HG02759 (cell line): Measurements from ENCODE around the gene ALPK3.
"Not testable (repeated sequence)": the region's sequence is repeated elsewhere in the genome, so short reads cannot be mapped to it uniquely, and the experiment has no call there.

Experiments
- ATAC-seq: cut with Tn5 transposase; IDR thresholded peaks from one replicate; pipeline ENCODE4 v1.9.1; 2021; ENCODE audit warnings: mild to moderate bottlenecking, moderate library complexity; ENCODE audit not compliant: unreplicated experiment

The ALPK3 gene

DNA sequence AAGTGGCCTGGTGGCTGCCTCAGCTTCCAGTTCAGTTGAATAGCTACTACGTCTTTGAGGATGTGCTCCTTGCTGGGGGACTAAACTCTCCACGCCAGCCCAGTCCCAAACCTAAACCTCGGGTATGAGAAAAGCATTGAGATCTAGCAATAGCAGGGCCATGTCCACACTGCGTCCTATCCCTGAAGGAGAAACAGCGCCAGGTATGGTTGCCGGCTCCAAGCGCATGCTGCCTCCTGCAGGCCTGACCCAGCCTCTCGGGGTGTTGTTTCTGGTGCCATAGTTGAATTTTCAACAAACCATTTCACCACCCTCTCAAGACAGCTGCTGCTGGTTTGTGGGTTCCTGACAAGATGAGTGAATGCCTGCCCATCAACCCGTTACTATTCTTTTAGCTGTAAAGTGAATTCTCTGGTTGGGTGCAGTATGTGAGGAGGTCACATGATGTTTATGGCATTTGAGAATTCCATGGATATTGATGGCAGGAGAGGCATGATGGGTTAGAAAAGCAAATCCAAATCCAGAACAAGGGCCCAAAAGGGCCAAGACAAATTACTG is 54.4 kb downstream of the ALPK3 start:
- ATAC-seq = no peak

DNA sequence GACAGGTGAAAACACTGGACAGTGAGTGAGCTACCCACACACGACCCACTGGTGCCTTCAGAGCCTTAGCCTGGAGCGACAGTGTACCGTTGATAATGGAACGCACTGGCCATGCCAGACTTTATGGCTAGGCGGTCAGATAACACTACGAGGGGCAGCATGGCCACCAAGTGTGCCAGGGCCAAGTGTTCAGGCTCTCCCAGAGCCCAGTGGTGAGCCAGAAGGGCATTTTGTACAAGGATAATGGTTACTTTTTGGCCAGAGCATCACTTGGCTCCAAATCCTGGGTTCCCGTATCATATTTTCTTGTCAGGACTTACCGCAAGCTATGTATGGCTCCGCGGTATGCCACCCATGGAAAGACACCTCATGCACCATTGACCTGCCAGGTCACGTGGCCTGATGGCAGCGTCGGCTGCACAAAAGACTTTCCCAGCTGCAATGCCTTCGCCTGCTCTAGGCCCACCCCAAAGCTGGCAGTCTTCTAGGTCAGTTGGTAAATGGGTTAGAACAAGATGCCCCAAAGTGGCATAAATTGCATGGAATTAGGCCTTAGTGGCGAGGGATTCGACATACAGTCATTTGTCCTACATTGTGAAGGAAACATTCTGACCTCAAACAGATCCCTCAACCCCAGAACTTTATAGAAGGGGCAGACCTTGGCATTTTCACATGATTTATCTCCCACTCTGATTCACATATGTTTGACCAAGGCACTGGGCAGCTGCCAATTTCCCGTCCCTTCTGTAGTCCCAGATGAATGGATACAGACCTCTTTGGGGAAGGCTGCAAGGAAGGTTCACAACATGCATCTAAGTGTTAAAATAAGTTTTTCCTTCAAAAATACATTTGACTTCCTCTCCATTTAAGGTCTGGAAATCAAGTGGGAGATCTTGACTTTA is 55.1 kb downstream of the ALPK3 start:
- ATAC-seq = no peak

DNA sequence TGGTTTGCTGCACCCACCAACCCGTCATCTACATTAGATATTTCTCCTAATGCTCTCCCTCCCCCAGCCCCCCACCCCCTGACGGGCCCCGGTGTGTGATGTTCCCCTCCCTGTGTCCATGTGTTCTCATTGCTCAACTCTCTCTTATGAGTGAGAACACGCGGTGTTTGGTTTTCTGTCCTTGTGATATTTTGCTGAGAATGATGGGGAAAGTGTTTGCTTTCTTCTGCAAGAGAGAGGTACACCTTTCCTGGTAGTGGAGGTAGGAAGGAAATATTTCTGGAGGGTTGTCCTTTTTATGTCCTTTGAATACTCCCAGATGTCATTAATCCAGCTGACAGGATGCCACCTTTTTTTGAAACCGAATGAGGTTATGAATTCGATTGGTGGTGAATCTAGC is 56.8 kb downstream of the ALPK3 start:
- ATAC-seq = no peak

DNA sequence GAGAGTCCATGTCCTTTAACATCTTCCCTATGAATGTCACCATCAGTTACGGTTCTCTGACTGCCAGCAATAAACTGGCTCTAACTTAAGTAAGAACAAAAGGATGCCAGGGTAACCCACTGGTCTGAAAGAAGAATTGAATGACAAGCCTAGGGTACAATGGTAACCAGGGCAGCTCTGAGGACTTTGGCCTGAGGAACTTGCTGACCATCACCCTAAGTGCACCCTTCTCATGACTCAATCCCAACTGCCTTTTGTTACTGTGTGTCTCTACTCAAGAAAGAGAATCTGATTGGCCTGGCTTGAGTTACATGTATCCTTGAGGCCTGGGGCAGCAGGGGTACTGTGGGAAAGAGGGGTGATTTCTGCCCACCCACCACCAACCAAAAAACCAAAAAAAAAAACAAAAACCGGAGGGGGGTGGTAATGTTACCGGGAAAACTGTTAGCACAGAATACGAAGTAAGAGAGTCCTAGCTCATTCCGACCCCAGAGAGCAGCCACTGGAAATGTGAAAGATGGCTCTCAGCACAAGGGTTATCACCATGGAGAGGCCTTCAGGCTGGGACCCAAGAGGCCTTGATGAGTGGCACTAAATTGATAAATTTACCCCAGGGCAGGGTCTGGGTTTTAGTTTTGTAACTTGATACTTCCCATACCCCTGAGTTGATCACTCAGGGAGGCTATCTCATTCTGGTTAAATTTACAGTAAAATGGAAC is 58.0 kb downstream of the ALPK3 start:
- no peak for ATAC-seq

DNA sequence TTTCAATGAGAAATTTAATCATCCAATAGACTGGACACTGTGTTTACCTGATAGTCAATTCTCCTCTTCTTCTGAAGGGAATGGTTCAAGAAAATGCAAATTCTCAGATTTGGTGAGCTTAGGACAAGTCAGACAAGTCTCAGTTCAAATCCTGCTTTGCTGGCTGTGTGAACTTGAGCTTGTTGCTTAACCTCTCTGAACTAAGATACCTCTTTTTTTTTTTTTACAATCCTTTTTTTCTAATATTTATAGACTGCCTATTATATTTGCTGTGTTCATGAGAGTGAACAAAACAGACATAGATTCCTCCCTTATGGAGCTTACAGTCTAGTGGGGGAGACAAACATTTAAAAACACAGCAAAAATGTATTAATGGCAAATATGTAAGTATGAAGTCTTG is 59.1 kb downstream of the ALPK3 start:
- no peak for ATAC-seq

DNA sequence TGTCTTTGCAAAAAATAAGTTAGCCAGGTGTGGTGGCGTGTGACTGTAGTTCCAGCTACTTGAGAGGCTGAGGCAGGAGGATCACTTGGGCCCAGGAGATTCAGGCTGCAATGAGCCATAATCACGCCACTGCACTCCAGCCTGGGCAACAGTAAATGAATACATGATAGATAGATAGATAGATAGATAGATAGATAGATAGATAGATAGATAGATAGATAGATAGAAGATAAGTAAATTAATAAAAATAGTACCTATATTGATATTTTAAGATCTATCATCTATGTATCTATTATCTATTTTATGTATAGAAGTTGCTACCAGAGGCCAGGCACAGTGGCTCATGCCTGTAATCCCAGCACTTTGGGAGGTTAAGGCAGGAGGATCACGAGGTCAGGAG is 60.5 kb downstream of the ALPK3 start:
- ATAC-seq = not testable (repeated sequence)

DNA sequence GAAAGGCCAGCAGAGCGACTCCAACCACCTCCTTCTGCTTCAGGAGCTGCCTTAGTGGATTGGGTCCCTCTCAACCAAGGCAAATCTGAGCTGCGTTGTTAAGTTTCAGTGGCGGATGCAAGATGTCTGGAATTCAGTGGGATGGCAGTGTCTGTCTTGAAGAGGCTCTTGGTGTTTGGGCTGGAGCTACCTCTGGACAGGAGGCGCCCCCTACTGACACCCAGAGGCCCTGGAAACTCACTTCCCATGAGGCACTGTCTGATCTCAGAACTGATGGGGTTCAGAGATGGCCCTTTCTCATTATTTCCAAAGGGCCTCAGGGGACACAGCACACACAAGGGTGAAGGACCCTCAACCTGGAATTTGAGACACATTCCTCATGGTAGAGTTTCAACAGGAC is 61.3 kb downstream of the ALPK3 start:
- no peak for ATAC-seq

DNA sequence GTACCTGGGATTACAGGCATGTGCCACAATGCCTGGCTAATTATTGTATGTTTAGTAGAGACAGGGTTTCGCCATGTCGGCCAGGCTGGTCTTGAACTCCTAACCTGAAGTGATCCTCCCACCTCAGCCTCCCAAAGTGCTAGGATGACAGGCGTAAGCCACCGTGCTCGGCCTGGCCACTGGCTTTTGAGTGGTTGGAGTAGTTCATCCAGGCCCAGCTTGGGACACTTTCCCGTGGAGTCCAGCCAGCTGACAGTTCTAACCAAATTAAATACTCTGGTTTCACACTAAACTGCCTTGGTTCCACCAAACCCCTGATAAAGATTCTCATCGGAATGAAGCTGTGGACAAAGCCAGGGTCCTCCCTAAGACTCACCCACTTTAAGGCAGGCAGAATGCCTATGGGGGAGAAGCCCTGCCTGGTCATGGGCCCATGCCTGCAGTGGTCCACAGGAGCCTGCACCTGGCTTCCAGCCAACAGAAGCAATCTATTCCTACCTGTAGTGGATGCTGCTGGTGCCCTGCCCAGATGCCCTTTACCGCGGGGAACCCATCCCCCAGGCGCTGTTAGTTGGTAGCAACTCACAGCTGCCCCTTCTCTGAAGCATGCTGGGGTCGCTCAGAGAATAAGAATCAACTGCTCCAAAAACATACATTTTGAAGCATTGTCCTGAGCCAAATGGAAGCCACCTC is 62.1 kb downstream of the ALPK3 start:
- no peak for ATAC-seq

DNA sequence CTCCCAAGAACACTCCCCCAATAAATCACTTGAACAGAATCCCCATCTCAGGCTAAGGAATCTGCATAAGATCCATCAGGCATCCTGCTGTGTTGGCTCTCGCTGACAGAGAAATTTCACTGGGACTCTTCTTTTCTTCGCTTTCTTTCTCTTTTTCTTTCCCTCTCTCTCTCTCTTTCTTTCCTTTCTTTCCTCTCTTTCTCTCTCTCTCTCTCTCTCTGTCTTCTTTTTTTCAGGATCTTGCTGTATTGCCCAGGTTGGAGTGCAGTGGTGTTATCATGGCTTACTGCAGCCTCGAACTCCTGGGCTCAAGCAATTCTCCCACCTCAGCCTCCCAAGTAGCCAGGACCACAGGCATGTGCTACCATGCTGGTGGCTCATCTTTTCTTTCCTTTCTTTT is 62.9 kb downstream of the ALPK3 start:
- no peak for ATAC-seq

DNA sequence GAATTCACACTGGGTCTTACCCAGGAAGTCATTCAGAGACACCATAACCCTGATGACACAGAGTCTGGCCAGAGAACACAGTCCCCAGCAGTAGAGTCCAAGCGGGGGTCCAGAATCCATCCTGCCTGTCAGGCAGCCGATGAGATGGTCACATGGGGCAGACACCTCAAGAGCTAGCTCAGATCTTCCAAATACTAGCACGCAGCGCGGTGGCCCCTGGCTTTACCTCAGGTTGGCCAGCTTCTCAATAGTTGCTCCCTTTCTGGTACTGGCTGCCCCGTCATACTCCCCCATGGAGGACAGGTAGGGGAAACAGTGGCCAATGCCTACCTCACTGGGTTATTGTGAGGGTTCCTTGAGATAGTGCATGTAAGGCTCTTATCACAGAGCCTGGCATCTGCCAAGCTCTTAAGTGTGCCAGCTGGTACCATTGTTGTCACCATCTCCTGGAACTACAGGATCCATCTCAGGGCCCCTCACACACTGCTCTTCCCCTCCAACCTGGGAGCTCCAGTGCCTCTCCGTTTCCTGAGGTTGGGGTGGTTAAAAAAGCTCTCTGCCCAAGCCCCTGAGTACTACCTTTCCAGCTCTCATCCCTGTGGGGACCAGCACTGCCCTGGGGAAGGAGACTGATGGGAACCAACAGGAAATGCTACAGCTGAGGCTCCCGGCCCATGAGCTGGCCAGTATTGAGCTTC is 63.8 kb downstream of the ALPK3 start:
- ATAC-seq = no peak

DNA sequence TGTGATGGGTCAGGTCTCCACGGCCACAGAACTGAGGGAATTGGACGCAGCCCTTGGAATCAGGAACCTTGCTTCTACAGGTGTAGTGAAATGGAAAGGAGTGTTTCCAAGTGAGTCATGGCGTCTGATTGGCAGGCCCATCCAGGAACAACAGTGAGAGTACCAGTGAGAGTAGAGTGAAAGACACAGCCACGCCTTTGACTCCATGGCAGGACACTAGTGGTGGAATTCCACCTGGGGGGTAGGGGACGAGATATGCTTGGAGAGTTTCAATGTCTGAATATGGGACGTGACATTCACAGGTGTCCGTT is 64.3 kb downstream of the ALPK3 start:
- no peak for ATAC-seq

DNA sequence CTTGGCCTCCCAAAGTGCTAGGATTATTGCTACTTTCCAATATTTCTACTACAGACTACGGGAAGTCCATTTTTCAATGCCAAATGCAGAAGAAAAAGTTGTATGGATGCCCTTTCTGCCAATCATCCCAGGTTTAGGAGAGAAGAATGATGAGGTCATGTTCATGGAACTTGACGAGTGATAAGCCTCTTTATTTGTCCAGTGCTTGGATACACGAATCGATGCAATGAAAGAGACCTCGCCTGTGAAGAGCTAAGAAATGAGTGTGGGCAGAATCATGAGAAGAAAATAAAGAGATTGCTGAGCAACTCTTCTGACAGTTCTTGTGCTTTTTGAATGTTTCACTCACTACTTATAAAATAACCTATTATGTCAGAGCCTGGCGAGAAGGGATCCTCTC is 66.3 kb downstream of the ALPK3 start:
- ATAC-seq = no peak

DNA sequence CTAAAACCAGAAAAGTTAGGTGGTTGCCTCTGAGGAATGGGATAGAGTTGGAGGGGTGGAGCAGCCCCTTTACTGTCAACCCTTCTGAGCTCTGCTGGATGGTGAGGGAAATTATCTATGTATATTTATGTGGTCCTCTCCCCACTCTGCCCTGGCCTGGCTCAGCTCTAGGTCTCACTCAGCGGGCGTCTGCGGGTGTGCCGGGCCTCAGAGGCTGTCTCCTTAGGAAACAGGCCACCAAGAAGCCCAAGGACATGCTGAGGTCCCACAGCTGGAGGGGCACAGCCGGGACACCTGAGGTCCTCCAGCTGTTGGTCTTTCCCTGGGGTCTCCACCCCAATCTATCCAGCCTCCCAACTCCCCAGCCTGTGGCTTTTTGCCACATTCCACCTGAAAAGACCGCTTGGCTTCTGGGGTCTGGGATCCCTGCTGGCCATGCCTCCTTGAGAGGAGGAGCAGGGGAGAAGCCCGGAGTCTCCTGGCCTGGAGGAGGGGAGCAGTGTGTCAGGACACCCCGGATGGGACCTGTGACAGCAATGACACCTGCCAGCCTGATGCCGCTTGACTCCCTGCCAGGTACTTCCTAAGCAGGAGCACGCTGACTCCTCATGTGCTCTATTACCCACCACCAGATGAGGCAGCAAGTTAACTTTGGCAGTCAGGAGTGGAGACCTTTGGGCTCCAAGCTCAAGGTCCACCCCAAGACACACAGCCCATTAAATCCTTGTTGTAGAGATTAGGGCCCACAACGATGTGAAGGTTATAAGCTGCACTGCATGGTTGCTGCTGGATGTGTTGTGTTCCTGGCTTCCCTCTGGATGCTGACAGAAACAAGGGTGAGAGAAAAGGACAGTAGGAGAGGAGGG is 67.0 kb downstream of the ALPK3 start, which contains the start of gene SLC28A1:
Gene SLC28A1 (plus strand): TSS at position 747 of the 866 bp plus-strand sequence. CDS start 3,099 bp downstream, outside the sequence.
- ATAC-seq = no peak

DNA sequence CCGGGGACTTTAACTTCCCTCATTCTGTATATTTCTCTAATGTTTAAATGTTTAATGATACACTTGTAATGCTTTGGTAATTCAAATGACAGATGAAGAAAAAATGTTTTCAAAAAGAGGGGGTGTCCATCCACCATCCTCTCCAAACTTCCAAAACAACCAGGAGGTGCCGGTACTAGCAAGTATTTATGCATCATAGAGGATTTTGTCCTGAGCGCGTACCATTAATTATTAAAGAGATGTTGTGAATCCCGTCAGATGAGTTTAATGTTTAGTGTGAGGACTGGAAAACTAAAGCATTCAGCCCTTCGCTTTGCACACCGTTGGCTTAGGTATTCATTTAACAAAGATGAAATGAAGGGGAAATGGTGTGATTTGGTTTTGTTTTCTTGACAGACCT is 68.6 kb downstream of the ALPK3 start:
- ATAC-seq = no peak

DNA sequence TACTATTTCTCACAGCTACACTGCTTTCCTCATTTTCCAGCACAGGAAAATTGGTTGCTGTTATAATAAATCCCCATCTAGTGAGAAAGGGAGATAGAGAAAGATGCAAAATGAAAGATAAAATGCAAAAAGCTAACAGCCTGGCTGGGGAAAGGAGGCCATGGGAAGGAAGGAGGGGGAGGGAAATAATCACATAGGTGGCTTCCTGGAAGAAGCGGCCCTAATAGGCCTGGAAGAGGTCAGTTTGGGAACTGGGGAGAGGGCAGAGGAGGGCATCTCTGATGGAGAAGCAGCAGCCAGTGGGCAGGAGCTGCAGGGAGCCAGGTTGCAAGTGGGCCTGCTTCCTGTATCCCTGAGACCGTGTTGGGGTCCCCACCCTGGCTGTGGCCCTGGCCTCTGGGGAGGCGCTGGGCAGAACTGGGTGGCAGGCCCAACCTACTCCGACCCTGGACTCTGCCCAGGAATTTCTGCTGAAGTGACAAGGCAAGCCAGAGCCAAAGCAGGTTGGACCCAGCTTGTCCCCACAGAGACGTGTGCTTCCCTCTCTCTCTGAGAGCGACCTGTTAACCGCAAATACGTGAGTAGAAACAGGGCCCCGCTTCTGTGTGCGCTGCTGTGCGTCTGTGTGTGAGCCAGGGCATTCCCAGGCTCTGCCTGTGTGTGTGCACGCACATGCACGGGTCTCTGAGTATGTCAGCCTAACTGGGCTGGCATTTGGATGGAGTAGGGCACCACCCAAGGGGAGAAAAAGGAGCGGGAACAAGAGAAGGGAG is 69.2 kb downstream of the ALPK3 start:
- ATAC-seq = no peak

DNA sequence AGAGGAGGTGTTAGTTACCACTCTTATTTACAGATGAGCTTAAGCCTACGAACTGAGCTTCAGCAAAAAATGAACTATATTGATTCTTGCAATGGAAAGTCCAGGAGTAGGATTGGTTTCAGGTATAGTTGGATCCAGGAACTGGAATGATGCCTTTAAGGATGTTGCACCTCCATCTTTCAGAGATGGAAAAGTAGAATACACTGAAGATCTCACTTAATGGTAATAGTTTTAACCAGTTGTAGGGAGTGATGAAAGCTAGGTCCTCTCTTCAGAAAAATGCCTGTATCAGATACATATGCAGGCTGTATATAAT is 69.8 kb downstream of the ALPK3 start:
- ATAC-seq = no peak

DNA sequence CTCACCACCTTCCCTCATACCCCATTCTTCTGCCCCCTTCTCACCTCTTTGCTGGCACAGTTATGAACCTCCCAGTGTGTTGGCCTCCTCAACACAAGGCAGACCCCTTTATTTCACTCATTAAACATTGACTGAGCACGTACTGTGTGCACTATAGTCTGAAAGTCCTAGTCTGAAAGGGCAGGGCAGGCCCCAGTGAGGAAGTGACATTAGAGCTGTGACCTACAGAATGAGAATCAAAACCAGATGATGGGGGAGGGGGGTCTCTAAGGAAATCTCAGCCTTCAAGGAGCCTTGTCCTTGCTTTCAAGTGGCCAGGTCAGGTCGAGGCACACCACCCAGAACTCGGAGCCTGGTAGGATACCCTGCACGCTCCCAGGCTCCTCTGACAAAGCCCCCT is 70.8 kb downstream of the ALPK3 start:
- ATAC-seq = no peak

DNA sequence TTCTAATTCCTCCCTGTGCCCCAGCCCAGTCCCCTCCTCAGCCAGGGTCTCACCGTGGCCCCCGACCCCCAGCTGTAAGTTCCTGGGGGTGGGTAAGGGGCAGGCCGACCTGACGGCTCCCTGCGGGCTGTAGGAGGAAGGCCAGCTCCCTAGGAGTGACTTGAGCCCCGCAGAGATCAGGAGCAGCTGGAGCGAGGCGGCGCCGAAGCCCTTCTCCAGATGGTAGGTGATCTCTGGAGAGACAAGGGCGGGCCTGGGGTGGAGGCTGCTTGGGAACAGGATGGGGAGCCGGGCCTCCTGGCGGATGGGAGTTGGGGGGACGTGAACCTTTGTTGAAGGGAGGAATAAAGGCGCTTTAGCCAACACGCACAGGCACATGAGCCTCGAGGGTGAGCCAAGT is 71.5 kb downstream of the ALPK3 start:
- no peak for ATAC-seq

DNA sequence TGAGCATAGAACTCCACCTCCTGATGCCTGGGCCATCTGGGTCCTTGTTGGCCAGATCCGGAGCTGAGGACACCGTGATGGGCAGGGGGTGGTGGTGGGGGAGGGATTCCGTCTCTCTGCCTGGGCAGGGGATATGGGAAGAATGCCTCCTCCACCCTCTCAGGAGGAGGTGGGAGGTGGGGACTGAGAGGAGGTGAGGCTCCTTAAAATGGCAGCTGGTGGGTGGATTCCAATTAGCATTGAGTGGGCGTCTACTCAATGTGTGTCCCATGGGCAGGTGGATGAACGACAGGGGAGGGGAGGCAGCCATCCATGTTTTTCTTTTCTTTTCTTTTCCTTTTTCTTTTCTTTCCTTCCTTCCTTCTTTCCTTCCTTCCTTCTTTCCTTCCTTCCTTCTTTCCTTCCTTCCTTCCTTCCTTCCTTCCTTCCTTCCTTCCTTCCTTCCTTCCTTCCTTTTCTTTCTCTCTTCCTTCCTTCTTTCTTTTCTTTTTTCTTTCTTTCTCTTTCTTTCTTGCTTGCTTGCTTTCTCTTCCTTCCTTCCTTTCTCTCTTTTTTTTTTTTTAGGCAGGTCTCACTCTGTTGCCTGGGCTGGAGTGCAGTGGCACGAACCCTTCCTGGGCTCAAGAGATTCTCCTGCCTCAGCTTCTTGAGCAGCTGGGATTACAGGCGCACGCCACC is 72.3 kb downstream of the ALPK3 start:
- ATAC-seq = no peak
